ENCODE results near the gene CBX5. TPM values are rescaled to one million over a fixed set of nuclear protein-coding genes. Genes with fewer than 3 reads are reported as not detected.

The CBX5 gene
- total and polyA plus RNA-seq, 2 of the 8 experiments (the other 6 are each of a cell fraction or from before 2014, with no cell fraction given): 62.4 to 231 TPM

GRCh38 chr12:54197431-54197909 lies 82.5 kb downstream of the CBX5 start:
- FAIRE-seq: no peak
- no peak for DNase-seq (ENCODE audit: low read depth in 1 of 2, low spot score in 2 of 2)
- TF ChIP-seq KDM5A (IDR thresholded peaks at IDR 0.05; ENCODE audit: low read length) (no peak), SIRT6 (IDR thresholded peaks at IDR 0.05; ENCODE audit: low read length) (no peak), TAF7 (optimal IDR thresholded peaks at IDR 0.05; ENCODE audit: borderline replicate concordance, low read depth, low read length) (no peak), KDM4A (IDR thresholded peaks at IDR 0.05; ENCODE audit: low read depth, low read length, severe bottlenecking) (no peak), MAFK (IDR thresholded peaks at IDR 0.05; ENCODE audit: low read depth, low read length) (no peak), YY1 (IDR thresholded peaks at IDR 0.05; ENCODE audit: low read depth, low read length) (no peak), SRF (IDR thresholded peaks at IDR 0.05; ENCODE audit: low read depth, low read length) (no peak), CBX5 (IDR thresholded peaks at IDR 0.05; ENCODE audit: low read depth, low read length) (no peak), TEAD4 (IDR thresholded peaks at IDR 0.05; ENCODE audit: low read depth, low read length) (no peak), NANOG (IDR thresholded peaks at IDR 0.05; ENCODE audit: insufficient read depth, low read depth, low read length, poor library complexity, severe bottlenecking) (no peak), ASH2L (IDR thresholded peaks at IDR 0.05; ENCODE audit: low read length) (no peak)

More at GRCh38 chr12:54197431-54197909, 82.5 kb downstream of the CBX5 start:
- no peak overlapping the region for H2BK120ac ChIP-seq (replicated peaks; ENCODE audit: low read depth, low read length)
- H2AK5ac ChIP-seq (ENCODE audit: low read depth, low read length): no peak overlapping the region
- peaks cover 2 to 58% (median 33%) of the 10 kb centered on the region in 4 experiments for H3K27me3 ChIP-seq (replicated peaks in 1 of 4; ENCODE audit: control insufficient read depth in 3 of 4, extremely low read depth in 1 of 4, insufficient read depth in 3 of 4, low read length in 3 of 4)
- H3K18ac ChIP-seq (ENCODE audit: extremely low read depth, low read length): no peak overlapping the region
- ChIA-PET POLR2A (ENCODE audit: partially characterized antibody) (interaction anchor here (0.6 to 0.7 kb wide), 2 partner anchors 12 to 164 kb away, joined by 3 read pairs; no protein-coding TSS in a partner anchor), CTCF (ENCODE audit: partially characterized antibody) (interaction anchor here (0.7 to 20.1 kb wide), 13 partner anchors 11 to 1517 kb away, joined by 3 to 339 read pairs (median 4); partner anchors contain the start of genes HOXC10, HOXC5 and HOXC6)
- no peak overlapping the region for H3K4ac ChIP-seq (replicated peaks; ENCODE audit: insufficient read length, low read depth, low read length)
- peak overlapping the region; percentile 61; the same call in 1 of the 2 replicates for H2BK15ac ChIP-seq (ENCODE audit: low read length)
- no peaks in the 10 kb centered on the region for H3K9me3 ChIP-seq (ENCODE audit: insufficient read depth in 2 of 2, low read depth in 1 of 2, low read length in 1 of 2)
- no peaks in the 10 kb centered on the region for H3K23me2 ChIP-seq (ENCODE audit: low read depth, low read length)
- H4K8ac ChIP-seq (ENCODE audit: extremely low read depth, insufficient read depth, low read length): no peak overlapping the region
- H2BK5ac ChIP-seq (ENCODE audit: low read depth, low read length): no peak overlapping the region
- H2BK12ac ChIP-seq (ENCODE audit: low read depth, low read length): peak overlapping the region; percentile 40; the same call in 1 of the 2 replicates
- H2AFZ ChIP-seq (ENCODE audit: low read length): no peak overlapping the region
- no peak overlapping the region for H4K91ac ChIP-seq (replicated peaks; ENCODE audit: insufficient read length, low read length)
- H3K79me1 ChIP-seq (ENCODE audit: low read depth, low read length): no peaks in the 10 kb centered on the region
- no peak overlapping the region for H4K5ac ChIP-seq (ENCODE audit: insufficient read length, low read depth, low read length)
- H3K36me3 ChIP-seq (ENCODE audit: control insufficient read depth in 2 of 4, insufficient read depth in 4 of 4, low read length in 3 of 4): no peaks in the 10 kb centered on the region
- H4K20me1 ChIP-seq (replicated peaks in 1 of 2; ENCODE audit: control insufficient read depth in 1 of 2, insufficient read depth in 2 of 2, low read length in 2 of 2): peaks cover 0 to 2% of the 10 kb centered on the region in 2 experiments
- no peak overlapping the region for H3K9ac ChIP-seq (replicated peaks in 1 of 4; ENCODE audit: extremely low read depth in 1 of 4, low read depth in 3 of 4, low read length in 3 of 4)
- no peak overlapping the region for H3K23ac ChIP-seq (ENCODE audit: insufficient read length)
- H3K14ac ChIP-seq (ENCODE audit: insufficient read length): no peak overlapping the region
- no peak overlapping the region for H3K27ac ChIP-seq (ENCODE audit: low read depth, low read length)
- H3K4me2 ChIP-seq (ENCODE audit: insufficient read depth in 1 of 2, low read depth in 2 of 2, low read length in 2 of 2): 0 out of 4 replicates have a peak overlapping the region, but pooled peaks of 1 of the 2 experiments have one; percentile 5
- 0 out of 2 replicates have a peak overlapping the region, but pooled peaks have one; percentile 41 for H2BK20ac ChIP-seq (ENCODE audit: low read length)
- H3K79me2 ChIP-seq (ENCODE audit: control insufficient read depth in 1 of 2, insufficient read depth in 2 of 2, low read length in 2 of 2): no peaks in the 10 kb centered on the region
- peaks cover 0 to 5% (median 0%) of the 10 kb centered on the region in 4 experiments; a peak in 3 of 7 replicates for H3K4me1 ChIP-seq (replicated peaks in 1 of 4; ENCODE audit: control insufficient read depth in 3 of 4, insufficient read depth in 4 of 4, low read length in 3 of 4)
- no peak overlapping the region for H3K4me3 ChIP-seq (ENCODE audit: extremely low read depth in 1 of 4, insufficient read depth in 2 of 4, low read depth in 3 of 4, low read length in 4 of 4)
- no peak overlapping the region for H3K56ac ChIP-seq (replicated peaks; ENCODE audit: insufficient read length, low read depth, low read length)
- WGBS, 2 experiments (ENCODE audit: extremely low coverage in 1 of 2, insufficient coverage in 1 of 2, insufficient read length in 1 of 2, insufficient replicate concordance in 2 of 2, low coverage in 1 of 2, low lambda C conversion rate in 2 of 2, missing lambda C conversion rate in 1 of 2): 51% methylated on average over 8 of the region's 8 CpGs; no CpG with 5 or more reads in 1 of the 2 experiments
